Duodenal mucosa (tissue), 2 donors: ENCODE data around the gene FLRT3.

Experiments
- H3K27ac ChIP-seq: one replicate; pipeline ENCODE4 v1.7.0; 2013; ENCODE audit warnings: low read depth, low read length
- H3K27me3 ChIP-seq, 2 donors: one replicate each; pipeline ENCODE4 v1.7.0; 2013; ENCODE audit warnings: low read length in 2 of 2, control low read depth in 1 of 2; ENCODE audit not compliant: insufficient read depth in 2 of 2, control insufficient read depth in 1 of 2
- H3K36me3 ChIP-seq, 2 donors: one replicate each; pipeline ENCODE4 v1.7.0; 2013; ENCODE audit warnings: low read length in 2 of 2, control low read depth in 1 of 2; ENCODE audit not compliant: insufficient read depth in 2 of 2, control insufficient read depth in 1 of 2
- H3K4me1 ChIP-seq, 2 donors: one replicate each; pipeline ENCODE4 v1.7.0; 2013; ENCODE audit warnings: low read length in 2 of 2, control low read depth in 1 of 2; ENCODE audit not compliant: insufficient read depth in 2 of 2, control insufficient read depth in 1 of 2
- H3K4me3 ChIP-seq, 2 donors: one replicate each; pipeline ENCODE4 v1.7.0; 2013; ENCODE audit warnings: low read length in 2 of 2, low read depth in 1 of 2
- H3K9ac ChIP-seq, 2 donors: one replicate each; pipeline ENCODE4 v1.7.0; 2013; ENCODE audit warnings: low read length in 2 of 2, low read depth in 1 of 2
- H3K9me3 ChIP-seq, 2 donors: one replicate each; pipeline ENCODE4 v1.7.0; 2013; ENCODE audit warnings: low read length in 2 of 2, control low read depth in 1 of 2; ENCODE audit not compliant: control insufficient read depth in 1 of 2

FLRT3 gene

GRCh38 chr20:14299831-14300230 lies 37.6 kb downstream of the FLRT3 start:
- H3K4me1 ChIP-seq = no peaks in the 10 kb centered on the region
- H3K27ac ChIP-seq = no peak overlapping the region
- no peaks in the 10 kb centered on the region for H3K36me3 ChIP-seq

DNA sequence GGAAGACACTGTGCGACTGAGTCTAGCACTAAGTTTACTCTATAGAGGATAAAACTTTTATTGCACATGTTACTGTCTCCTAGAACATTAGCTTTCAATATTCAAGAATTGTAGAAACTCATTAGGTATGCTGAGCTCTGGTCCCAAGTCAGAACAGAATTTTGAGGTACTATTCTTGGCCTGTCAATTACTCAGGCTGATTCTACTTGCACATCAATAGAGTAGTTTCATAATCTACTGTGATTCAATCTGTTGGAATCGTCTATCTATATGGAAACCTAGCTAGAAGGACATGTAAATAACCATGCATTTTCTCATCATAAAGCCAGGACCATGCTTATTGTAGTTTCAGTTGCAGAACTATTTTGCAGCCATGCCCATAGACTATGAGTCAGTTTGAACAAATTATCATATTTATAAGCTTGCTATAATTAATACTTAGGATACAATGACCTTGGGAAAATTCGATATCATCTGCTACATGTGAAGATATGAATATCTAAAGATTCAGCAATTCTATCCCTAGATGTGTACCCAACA lies 41.6 kb downstream of the FLRT3 start:
- no peak overlapping the region for H3K4me3 ChIP-seq
- no peaks in the 10 kb centered on the region for H3K9me3 ChIP-seq
- H3K36me3 ChIP-seq = no peaks in the 10 kb centered on the region
- H3K9ac ChIP-seq = no peak overlapping the region
- no peaks in the 10 kb centered on the region for H3K27me3 ChIP-seq
- H3K27ac ChIP-seq = no peak overlapping the region
- no peaks in the 10 kb centered on the region for H3K4me1 ChIP-seq

More at GRCh38 chr20:14299831-14300230, 37.6 kb downstream of the FLRT3 start:
- Histone ChIP-seq H3K9ac (no peak overlapping the region), H3K4me3 (no peak overlapping the region), H3K27me3 (no peaks in the 10 kb centered on the region), H3K9me3 (no peaks in the 10 kb centered on the region)

DNA sequence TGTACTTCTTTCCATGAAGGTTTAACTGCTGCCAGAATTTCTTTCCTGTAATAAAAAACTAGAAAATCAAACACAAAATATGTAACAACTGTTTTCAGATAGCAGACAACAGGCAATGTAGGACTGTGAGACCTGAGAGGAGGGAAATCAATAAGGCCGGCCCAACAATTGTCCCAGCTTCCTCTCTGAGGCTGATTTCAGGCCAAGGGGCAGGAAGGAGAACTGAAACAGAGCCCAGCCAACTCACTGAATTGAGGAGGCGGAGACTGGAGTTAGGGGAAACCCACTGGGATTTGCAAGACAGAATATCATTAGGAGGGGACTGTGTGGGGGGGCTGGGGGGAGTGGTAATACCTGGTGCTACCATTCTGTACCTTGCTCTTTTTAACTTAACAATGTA lies 42.2 kb downstream of the FLRT3 start:
- Histone ChIP-seq H3K4me1 (no peaks in the 10 kb centered on the region), H3K27me3 (no peaks in the 10 kb centered on the region), H3K27ac (no peak overlapping the region), H3K36me3 (no peaks in the 10 kb centered on the region), H3K4me3 (no peak overlapping the region), H3K9ac (no peak overlapping the region), H3K9me3 (no peaks in the 10 kb centered on the region)

DNA sequence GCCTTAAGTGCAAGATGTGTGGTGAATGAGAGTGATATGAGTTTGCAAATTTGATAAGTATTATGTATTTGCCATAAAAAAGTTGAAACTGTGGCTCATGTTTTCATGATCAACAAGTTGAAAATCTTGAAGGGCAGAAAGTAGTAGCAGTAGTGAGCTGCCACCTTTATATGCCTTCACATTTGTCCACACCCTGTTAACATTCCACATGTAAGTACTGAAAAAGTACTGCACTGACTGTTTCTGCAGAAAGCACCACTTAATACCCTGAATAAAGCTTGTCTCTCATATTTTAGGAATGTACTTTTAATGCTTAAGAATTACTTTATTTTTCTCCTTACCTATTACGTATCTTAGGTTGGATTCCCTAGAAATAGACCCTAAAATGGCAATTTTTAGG lies 45.9 kb downstream of the FLRT3 start:
- no peaks in the 10 kb centered on the region for H3K4me1 ChIP-seq
- no peak overlapping the region for H3K9ac ChIP-seq
- no peaks in the 10 kb centered on the region for H3K9me3 ChIP-seq
- H3K4me3 ChIP-seq = no peak overlapping the region
- no peaks in the 10 kb centered on the region for H3K36me3 ChIP-seq
- H3K27ac ChIP-seq = no peak overlapping the region
- no peaks in the 10 kb centered on the region for H3K27me3 ChIP-seq

DNA sequence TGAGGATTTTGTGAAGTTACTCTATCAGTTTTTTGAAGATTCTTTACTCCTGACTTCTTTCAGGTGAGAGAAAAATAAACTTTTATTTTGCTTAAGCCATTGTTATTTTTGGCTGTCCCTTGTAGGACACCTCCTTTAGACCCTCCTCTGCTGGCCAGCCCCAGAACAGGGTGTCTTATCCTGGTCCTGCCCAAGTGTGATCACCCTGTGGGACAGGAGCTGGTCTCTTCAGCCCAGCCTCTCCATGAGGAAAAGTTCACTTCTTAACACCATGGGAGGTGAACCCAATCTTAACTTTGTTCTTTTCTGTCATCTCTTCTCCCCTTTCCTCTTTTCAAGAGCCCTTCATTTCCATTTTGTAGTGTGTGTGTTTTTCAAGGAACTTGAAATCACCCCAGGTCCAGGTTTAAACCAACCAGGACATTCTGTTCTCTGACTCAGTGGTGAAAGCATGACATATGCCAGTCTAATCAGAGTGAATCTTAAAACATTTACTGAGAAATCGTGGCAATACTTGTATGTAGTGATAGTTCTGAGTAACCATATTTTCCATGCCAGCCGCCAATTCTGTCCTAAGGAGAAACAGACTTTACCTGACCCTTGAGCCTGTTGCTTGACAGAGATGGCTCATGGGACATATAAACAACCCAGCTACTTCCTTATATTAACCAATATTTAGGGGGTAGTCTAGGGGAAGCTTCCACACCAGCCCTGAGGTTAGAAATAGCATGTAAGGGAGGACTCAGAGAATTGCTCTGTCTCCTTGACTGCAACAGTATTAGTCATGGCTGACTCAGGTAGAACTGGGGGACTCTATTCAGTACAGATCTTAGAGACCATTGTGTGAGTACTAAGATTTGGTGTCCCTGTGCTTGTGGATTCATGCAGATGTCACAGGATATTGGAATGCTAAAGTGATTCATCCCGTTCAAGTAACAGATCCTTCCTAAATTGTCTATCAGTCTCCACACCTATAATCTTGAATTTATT lies 48.8 kb downstream of the FLRT3 start:
- no peaks in the 10 kb centered on the region for H3K36me3 ChIP-seq
- no peak overlapping the region for H3K4me3 ChIP-seq
- H3K27ac ChIP-seq = no peak overlapping the region
- no peak overlapping the region for H3K9ac ChIP-seq
- H3K27me3 ChIP-seq = no peaks in the 10 kb centered on the region
- no peaks in the 10 kb centered on the region for H3K4me1 ChIP-seq
- H3K9me3 ChIP-seq = no peaks in the 10 kb centered on the region

GRCh38 chr20:14284443-14284842 lies 53.0 kb downstream of the FLRT3 start:
- H3K27me3 ChIP-seq = no peaks in the 10 kb centered on the region
- H3K36me3 ChIP-seq = no peaks in the 10 kb centered on the region
- H3K4me3 ChIP-seq = no peak overlapping the region

GRCh38 chr20:14282140-14282539 lies 55.3 kb downstream of the FLRT3 start:
- Histone ChIP-seq H3K27ac (no peak overlapping the region), H3K27me3 (no peaks in the 10 kb centered on the region), H3K4me1 (no peaks in the 10 kb centered on the region), H3K4me3 (no peak overlapping the region), H3K9ac (no peak overlapping the region), H3K9me3 (no peaks in the 10 kb centered on the region), H3K36me3 (no peaks in the 10 kb centered on the region)

More at GRCh38 chr20:14284443-14284842, 53.0 kb downstream of the FLRT3 start:
- Histone ChIP-seq H3K9me3 (no peaks in the 10 kb centered on the region), H3K4me1 (no peaks in the 10 kb centered on the region), H3K9ac (no peak overlapping the region), H3K27ac (no peak overlapping the region)
